ENCODE measurements around the gene FBXO30.

The FBXO30 gene

GRCh38 chr6:145818796-145819195, 4.2 kb upstream of the FBXO30 start:
- in situ Hi-C loops (cut with MboI; ENCODE audit: low sequenced_read_pairs), result no loop called here

DNA sequence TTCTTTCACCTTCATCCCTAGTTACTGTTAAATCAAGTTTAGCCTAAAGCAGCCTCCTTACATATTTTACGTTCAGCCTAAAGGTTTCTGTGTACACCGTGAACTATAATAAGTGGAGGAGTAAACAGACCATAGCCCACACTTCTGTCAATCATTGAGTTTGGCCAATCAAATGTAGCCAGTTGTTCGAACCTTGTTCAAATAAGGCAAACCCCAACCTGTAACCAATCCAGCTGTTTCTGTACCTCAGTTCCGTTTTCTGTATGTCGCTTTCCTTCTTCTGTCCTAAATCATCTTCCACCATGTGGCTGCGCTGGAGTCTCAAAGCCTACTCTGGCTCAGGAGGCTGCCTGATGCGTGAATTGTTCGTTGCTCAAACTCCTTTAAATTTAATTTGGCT, 1.8 kb upstream of the FBXO30 start:
- in situ Hi-C loops (cut with MboI; ENCODE audit: low sequenced_read_pairs), result no loop called here

DNA sequence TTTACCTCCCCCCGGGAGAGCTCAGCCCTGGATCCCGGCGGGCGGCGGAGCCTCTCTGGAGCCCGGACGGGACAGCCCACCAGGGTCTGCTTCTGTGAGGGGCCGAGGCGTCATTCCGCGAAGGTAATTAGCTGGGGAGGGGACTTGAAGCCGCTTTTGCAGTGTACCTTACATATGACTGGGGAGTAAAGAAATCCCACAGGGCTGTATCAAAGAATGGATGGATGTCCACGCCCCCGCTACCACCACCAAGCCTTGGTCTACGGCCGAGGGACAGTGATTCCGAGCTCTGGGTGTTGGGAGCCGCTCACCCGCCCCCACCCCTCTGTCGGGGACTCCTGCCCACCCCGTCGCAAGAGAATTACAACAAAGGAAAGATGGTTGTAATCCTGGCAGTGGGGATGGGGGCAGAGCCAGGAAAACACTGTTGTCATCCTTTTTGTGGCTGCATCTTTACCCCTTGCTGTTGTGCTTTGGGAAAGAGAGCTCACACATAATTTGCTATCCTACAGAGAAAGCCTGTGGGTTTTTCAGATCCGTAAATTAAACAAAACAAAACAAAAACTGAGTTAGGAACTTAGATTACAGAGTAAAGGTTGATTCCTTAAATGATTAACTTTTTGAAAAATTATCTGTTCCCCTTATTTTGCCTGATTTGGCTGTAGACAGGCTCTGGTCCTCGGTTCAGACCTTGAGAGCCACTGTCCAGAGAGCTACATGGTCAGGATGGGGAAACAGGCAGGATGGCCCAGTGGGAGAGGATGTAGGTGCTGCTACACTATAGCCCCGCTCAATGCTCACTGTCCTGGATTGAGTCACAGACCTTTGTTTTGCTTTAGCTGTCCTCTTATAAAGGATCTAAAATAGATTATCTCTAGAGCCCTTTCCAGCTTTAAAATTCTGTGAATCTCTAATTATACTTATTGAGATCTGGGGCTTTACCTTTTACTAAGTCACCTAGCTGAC, 997 bp upstream of the FBXO30 start:
- in situ Hi-C loops (cut with MboI; ENCODE audit: low sequenced_read_pairs), result no loop called here

DNA sequence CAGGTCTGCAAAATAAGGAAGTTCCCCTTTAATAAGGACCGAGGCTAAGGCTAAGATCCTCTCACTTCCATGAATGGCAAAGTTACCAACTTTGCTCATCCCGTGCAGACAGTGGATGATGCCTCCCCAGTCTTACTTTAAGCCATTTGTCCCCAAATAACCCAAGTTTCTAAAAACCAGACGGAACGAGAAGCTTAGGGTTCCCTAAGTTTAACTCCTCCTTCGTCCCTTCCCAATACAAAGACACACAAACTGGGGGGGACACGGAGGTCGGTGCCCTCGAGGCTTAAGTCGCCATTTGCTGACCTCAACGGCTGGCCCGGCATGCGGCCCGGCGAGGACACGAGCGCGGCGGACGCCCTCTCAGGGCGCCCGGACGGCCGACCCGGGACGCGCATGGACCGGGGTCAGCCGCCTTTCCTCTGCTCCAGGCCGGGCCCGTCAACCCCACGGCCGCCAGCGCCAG, 527 bp downstream of the FBXO30 start:
- in situ Hi-C loops (cut with MboI; ENCODE audit: low sequenced_read_pairs), result no loop called here

DNA sequence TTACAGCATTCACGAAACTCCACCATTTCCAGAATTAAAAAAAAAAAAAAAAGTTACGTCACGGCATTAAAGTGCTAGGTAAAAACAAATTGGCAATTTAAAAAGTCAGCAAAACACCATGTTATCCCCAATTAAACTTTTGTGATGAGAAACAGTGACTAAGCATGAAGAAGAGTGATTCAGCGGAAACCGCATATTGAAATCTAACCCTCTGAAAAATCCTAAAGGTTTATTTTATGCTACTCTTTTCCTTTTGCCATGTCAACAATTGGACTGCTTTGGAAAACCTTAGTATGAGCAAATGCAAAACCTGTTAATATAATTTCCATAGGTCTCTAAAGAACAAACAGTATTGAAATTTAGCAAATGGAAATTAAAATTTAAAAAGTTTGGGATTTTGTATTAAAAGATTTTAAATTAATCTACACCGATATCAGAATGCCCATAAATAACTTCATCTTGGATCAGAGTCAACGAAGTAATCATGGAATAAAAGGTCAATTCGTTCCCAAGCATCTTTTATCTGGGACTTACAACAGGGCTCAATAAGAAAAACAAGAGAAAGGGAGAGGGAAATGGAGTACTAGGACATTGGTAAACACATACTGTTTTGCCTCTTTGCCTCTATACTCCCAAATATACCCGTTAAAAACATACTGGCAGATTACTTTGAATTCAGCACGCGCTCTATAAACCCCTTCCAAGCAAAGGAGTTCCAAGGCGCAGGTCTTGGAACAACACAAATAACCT, 1.1 kb downstream of the FBXO30 start:
- in situ Hi-C loops (cut with MboI; ENCODE audit: low sequenced_read_pairs), result no loop called here

- in situ Hi-C loops (cut with MboI; ENCODE audit: low sequenced_read_pairs), result no loop called here
These were observed 2.9 kb downstream of the FBXO30 start for GRCh38 chr6:145811741-145812140.

GRCh38 chr6:145809785-145810184, 4.8 kb downstream of the FBXO30 start:
- in situ Hi-C loops (cut with MboI; ENCODE audit: low sequenced_read_pairs), result no loop called here

DNA sequence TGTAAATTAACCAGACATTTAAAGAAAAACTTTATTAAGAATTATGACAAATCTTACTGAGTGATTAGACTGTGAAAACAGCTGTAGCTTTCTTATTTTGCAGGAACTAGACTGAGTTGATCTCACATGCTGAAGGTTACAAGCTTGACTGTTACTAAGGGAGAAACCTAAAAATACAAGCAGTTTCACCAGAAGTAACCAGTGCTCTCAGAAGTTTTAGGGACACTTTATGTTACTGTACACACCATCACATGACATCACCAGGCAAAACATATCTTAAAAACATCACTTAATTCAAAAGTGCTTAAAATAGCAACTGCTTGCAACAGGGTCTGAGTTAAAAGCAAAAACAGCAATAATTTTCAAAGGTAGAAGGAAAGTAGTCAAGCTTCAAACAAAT, 5.4 kb downstream of the FBXO30 start:
- in situ Hi-C loops (cut with MboI; ENCODE audit: low sequenced_read_pairs), result no loop called here

GRCh38 chr6:145808239-145808638, 6.4 kb downstream of the FBXO30 start:
- in situ Hi-C loops (cut with MboI; ENCODE audit: low sequenced_read_pairs), result no loop called here

DNA sequence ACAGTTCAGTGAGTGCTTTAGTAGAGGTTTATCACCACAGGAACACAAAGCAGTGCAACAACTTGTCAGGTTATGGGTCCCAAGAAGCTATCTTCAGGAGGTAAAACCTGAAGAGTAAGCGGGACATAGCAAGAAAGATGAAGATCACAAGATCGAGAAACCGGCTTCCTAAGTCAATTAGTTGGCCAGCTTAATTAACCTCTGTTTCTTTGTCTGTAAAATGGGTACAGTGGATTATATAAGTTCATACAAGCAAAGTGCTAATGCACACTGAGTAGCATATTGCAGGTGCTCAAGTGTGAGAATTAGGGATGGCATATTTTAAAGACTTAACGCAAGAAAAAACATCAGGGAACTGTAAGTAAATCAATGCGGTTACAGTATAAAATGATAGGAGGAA, 12.5 kb downstream of the FBXO30 start:
- in situ Hi-C loops (cut with MboI; ENCODE audit: low sequenced_read_pairs), result no loop called here

DNA sequence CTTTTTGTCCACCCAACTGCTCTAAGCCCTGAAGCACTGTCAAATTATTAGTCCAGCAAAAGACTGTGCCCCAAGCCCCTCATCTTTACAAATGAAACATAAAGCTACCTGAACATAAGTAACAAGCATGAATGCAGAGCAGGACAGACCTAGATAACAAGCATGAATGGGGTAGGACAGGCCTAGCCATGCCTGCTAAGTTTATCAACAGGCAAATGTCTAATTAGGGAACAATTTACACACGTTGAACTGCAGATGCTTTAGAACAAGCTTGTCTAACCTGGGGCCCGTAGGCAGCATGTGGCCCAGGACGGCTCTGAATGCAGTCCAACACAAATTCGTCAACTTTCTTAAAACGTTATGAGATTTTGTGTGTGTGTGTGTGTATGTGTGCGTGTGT, 13.6 kb downstream of the FBXO30 start:
- in situ Hi-C loops (cut with MboI; ENCODE audit: low sequenced_read_pairs), result no loop called here

DNA sequence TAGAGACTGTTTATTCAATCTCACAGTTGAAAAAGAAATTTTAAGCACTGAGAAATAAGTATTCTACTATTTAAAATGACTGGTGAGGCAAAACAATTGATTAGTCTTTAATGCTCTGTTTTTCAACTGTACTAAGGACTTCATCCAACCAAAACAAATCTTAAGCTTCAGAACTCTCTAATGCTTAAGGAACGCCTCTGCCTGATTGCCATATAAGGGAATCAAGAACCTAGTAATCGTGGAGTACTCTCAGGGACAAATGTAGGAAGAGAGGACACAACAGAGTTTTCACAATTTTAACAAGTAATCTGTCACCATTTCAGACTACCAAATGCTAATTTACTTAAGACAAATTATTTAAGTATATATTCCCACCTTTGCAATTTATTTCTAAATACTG, 16.1 kb downstream of the FBXO30 start:
- in situ Hi-C loops (cut with MboI; ENCODE audit: low sequenced_read_pairs), result no loop called here

- in situ Hi-C loops (cut with MboI; ENCODE audit: low sequenced_read_pairs), result no loop called here
These were observed 25.2 kb downstream of the FBXO30 start for GRCh38 chr6:145789443-145789842.

GRCh38 chr6:145787688-145788087, 26.9 kb downstream of the FBXO30 start:
- in situ Hi-C loops (cut with MboI; ENCODE audit: low sequenced_read_pairs), result no loop called here

GRCh38 chr6:145784683-145785082, 29.9 kb downstream of the FBXO30 start:
- in situ Hi-C loops (cut with MboI; ENCODE audit: low sequenced_read_pairs), result no loop called here

DNA sequence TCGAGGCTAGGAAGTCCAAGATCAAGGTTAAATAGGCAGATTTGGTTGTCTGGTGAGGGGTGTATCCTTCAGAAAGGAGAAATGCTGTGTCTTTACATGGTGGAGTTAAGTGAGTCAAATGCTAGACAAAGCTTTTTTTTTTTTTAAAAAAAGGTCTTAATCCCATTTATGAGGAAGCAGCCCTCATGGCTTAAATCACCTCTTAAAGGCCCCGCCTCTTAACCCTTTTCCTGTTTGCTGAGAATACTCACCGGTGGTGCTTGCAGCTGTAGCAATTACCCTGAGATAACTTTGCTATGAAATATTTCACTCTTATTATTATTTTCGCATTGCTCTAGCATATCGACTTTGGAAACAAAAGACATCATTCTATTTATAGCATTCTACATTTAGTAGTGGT, 30.8 kb downstream of the FBXO30 start:
- in situ Hi-C loops (cut with MboI; ENCODE audit: low sequenced_read_pairs), result no loop called here

DNA sequence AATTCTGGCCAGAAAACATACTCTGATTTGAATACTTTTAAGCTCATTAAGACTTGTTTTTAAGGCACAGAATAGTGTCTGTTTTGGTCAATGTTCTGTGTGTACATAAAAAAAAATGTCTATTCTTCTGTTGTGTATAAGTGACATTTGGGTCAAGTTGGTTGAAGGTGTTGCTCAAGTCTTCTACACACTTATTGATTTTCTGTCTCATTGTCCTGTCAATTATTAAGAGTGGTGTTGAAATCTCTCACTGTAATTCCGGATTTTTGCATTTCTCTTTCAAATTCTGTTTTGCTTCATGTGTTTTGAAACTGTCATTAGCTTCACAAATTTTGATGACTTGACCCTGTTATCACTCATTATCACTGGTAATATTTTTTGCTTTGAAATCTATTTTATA, 41.7 kb downstream of the FBXO30 start:
- in situ Hi-C loops (cut with MboI; ENCODE audit: low sequenced_read_pairs), result no loop called here

DNA sequence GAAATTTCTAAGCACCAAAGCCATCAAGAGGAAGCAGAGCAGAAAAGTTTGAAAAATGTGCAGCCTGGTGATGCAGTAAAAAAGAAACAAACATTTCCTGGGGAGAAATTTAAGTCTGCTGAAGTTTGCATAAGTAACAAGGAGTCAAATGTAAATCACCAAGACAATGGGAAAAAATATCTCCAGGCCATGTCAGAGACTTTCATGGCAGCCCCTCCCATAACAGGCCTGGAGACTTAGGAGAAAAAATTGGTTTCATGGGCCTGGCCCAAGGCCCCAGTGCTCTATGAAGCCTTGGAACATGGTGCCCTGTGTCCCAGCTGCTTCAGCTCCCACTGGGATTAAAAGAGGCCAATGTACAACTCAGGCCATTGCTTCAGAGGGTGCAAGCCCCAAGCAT, 49.1 kb downstream of the FBXO30 start:
- in situ Hi-C loops (cut with MboI; ENCODE audit: low sequenced_read_pairs), result no loop called here

GRCh38 chr6:145763742-145764141, 50.9 kb downstream of the FBXO30 start:
- in situ Hi-C loops (cut with MboI; ENCODE audit: low sequenced_read_pairs), result no loop called here

DNA sequence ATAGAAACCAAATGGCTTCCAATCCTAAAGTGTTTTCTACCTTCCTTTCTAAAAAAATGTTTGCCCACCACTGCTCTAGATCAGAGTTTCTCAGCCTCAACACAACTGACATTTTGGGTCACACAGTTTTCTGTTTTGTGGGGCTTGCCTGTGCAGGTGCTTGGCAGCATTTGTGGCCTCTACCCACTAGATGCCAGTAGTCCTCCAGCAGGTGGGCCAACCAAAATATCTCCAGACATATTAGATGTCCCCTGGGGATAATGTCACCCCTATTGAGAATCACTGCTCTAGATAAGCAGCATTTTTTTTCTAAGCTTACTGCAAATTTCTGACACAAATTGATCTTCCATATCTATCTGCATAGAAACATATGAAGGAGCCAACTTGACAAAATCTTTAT, 53.0 kb downstream of the FBXO30 start:
- in situ Hi-C loops (cut with MboI; ENCODE audit: low sequenced_read_pairs), result no loop called here

DNA sequence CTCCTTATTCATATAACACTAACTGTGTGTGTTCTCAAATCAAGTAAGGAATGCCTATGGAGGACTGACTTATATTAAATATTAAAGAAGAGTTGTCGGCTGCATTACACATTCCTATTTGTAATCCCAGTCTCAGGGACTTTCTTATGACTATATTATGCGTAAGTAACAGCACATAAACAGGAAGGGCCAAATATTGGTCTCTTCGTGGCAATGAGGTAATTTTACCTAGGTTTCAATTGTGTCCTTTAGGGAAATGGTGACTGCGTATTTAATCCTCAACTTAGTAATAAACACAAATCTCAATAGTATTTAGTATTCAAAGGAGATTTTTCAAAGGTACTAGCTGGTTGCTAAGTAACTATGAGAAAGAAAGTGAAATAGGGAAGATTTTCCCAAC, 56.5 kb downstream of the FBXO30 start:
- in situ Hi-C loops (cut with MboI; ENCODE audit: low sequenced_read_pairs), result no loop called here

- in situ Hi-C loops (cut with MboI; ENCODE audit: low sequenced_read_pairs), result no loop called here
These were observed 58.4 kb downstream of the FBXO30 start for GRCh38 chr6:145756170-145756662.

Measured in HL-60/S4 (cell line).